ENCODE measurements around the gene ITPR1.

ITPR1 gene

GRCh38 chr3:4819746-4820145 is 326.6 kb downstream of the ITPR1 start:
- DNase-seq = no peak

GRCh38 chr3:4820296-4821121 is 327.4 kb downstream of the ITPR1 start:
- no peak for DNase-seq

DNA sequence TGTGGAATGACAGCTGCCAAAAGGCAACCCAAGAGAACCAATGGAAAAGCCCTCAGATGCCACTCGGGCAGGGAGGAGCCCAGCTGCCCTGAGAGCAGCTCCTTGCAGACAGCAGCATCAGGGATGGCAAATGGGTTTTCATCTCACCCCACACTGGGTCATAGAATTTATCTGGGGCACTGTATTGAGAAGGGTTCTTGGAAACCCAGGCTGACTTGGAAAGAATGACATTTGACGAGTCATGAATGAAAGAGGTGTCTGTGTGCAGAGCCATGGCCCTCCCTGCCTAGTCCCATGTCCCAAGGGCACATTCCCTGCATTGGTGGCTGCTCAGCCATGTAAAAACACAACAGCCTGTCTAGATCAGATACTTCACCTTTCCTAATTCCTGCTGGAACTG is 328.2 kb downstream of the ITPR1 start:
- DNase-seq = no peak

- DNase-seq = no peak
These were observed 328.8 kb downstream of the ITPR1 start for GRCh38 chr3:4821975-4822374.

- DNase-seq = no peak
These were observed 329.4 kb downstream of the ITPR1 start for GRCh38 chr3:4822568-4822967.

DNA sequence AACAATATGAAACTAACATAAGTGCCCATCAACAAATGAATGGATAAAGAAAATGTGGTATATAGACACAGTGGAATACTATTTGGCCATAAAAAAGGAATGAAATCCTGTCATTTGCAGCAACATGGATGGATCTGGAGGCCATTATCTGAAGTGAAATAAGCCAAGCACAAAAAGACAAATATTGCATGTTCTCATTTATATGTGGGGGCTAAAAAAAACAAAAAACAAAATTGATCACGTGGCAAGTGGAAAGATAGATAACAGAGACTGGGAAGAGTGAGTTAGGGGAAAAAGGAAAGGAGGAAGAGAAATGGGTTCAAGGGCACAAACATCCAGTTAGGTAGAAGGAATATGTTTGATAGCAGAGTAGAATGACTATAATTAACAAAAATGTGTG is 330.2 kb downstream of the ITPR1 start:
- DNase-seq = no peak

DNA sequence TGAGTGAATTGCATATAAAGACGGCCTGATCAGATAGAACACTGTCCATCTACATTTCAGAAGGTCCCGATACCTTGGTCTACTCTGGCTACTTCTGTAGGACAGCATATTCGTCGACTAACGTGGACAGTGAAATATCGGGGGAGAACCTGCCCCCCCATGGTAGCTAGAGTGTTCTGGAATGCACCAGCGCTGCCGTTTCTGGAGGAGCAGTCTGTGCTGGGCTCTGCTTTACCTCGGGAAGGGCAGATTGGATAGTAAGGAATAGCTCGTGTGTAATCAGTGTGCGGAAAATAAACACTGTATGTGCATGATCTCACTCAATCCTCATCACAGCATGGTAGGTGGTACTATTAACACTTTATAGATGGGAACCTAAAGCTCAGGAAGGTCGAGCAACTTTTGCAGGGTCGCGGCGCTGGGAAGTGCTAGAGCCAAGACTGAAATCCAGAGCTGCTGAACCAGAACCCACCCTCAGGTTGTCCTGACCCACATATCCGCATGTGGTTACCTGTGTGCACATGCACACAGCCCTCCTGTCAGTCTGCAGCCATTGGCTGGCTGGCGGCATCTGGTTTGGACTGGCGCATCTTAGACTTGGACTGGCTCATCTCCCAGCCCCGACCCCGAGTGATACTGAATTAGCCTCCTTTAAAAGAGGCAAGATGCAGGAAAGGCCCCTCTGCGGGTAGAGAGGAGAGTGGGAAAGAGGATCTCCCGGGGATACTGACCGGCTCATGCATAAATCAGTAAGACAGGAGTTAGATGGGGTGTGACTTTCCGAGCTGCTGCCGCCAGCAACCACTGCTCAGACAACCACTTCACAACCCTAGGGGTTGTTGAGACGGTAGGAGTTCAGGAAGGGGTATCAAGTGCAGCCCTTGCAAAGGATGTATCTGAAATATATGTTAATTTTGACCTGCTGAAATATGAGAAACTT is 331.1 kb downstream of the ITPR1 start:
- DNase-seq = no peak

GRCh38 chr3:4824926-4825325 is 331.8 kb downstream of the ITPR1 start:
- no peak for DNase-seq

GRCh38 chr3:4825436-4826236 is 332.5 kb downstream of the ITPR1 start:
- no peak for DNase-seq

GRCh38 chr3:4826237-4827100 is 333.3 kb downstream of the ITPR1 start:
- DNase-seq = no peak

GRCh38 chr3:4827767-4828166 is 334.6 kb downstream of the ITPR1 start:
- DNase-seq = no peak

- no peak for DNase-seq
These were observed 335.3 kb downstream of the ITPR1 start for GRCh38 chr3:4828279-4829030.

GRCh38 chr3:4829031-4829394 is 335.9 kb downstream of the ITPR1 start:
- DNase-seq = no peak

GRCh38 chr3:4830586-4830914 is 337.4 kb downstream of the ITPR1 start:
- DNase-seq = no peak

DNA sequence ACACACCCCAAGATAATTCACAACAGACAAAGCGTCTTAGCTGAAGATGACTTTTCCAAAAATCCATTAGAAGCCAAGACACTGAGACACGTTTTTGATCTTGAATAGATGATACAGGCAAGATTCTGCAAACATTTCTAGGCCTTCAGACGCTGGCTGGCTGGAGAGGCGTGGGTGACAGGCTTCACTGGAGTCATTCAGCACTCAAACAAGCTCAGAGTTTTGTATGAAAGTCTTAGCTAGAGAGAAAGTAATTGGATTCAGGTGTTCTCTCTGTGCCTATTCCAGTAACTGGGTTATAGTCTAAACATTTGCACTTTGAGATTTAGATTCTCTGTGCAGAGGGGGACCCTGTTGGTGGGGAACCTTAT is 338.4 kb downstream of the ITPR1 start:
- DNase-seq = no peak

DNA sequence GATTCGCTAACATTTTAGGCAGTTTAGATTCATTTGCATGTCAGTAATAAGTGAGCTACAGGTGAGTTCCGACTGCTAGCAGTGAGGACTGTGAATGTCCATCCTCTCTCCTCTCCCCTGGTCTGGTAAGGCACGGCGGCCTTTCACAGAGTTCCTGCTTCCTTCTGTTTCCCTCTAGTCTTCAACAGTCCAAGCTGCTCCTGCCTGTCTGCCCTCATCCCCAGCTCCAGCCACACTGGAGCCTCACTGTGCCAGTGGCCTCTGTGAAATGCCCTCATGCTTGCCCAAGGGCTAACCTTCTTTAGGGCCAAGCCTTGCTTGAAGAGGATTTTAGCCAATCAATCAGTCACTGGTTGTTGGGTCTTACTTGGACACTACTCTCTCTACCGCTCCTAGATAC is 340.3 kb downstream of the ITPR1 start:
- DNase-seq = no peak

- no peak for DNase-seq
These were observed 341.3 kb downstream of the ITPR1 start for GRCh38 chr3:4834403-4834866.

DNA sequence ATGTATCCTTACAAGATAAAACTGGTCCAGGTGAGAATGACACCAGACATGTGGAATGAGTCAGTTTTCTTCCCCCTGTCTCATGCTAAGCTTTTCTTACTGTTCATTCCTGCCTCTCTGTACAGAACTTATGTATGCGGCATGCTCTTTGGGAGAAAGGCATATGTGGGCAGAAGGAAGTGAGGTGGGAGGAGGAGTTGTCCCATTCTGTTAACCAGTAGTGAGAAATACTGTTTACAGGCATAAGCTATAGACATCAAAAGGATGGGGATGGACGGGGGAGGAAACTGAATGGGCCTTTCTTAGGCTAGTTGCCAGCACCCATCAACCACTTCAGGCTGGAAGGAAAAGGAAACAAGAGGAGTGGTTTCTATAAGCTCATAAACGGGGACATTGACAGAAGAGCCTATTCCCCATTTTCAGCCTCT is 342.5 kb downstream of the ITPR1 start:
- no peak for DNase-seq

DNA sequence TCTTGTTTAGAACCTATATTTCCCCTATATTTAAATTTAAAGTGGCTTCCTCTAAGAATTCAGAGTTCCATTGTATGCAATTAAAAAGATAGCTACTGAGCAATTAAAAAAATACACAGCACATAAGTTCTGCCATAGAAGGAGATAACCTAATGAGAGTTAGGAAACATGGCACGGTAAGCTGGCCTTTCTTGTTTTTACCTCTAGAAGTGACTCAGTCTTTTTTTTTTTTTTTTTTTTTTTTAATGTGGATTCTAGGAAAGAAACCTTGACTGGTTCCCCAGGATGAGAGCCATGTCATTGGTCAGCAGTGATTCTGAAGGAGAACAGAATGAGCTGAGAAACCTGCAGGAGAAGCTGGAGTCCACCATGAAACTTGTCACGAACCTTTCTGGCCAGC is 343.4 kb downstream of the ITPR1 start:
- DNase-seq = no peak

GRCh38 chr3:4837374-4837930 is 344.3 kb downstream of the ITPR1 start:
- no peak for DNase-seq

DNA sequence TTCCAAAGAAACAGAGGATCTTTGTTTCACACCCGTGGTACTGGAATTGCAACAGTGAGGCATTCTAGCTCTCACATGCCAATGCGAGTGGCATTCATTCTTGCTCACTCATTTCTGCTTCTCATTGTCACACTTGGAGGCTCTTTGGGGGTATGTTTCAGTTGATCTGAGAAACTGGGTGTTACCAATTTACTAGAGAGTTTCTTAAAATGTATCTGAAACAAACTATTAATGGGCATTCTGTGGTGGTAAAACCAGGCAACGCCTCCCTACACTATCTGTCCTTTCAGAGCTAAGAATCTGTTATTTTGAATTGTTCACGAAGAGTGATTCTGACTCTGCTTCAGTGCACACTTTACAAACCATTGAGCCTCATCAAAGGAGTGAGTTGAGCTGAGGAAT is 345.5 kb downstream of the ITPR1 start:
- DNase-seq = no peak

Measured in SHP77 (cell line).